Nucleus accumbens (tissue), 56 donors: ENCODE results near the gene FOLR3.
"Not testable (repeated sequence)": the region's sequence is repeated elsewhere in the genome, so short reads cannot be mapped to it uniquely, and the experiment has no call there.

ENCODE experiments used
- DNase-seq, 56 donors: peaks; one replicate each; lab custom pipeline; 2025; lab: John Stamatoyannopoulos, UW

Gene FOLR3

GRCh38 chr11:72122607-72123006 lies 12.9 kb upstream of the FOLR3 start:
- DNase-seq = no peak

GRCh38 chr11:72123117-72123653 lies 12.3 kb upstream of the FOLR3 start:
- no peak for DNase-seq

GRCh38 chr11:72124046-72124445 lies 11.5 kb upstream of the FOLR3 start:
- no peak for DNase-seq

GRCh38 chr11:72125956-72126355 lies 9.6 kb upstream of the FOLR3 start:
- DNase-seq = no peak

- DNase-seq = no peak
Measured at GRCh38 chr11:72127923-72128322, 7.6 kb upstream of the FOLR3 start.

- no peak for DNase-seq
Measured at GRCh38 chr11:72129381-72129780, 6.1 kb upstream of the FOLR3 start.

- DNase-seq = no peak
Measured at GRCh38 chr11:72132646-72133045, 2.9 kb upstream of the FOLR3 start.

- no peak for DNase-seq
Measured at GRCh38 chr11:72135891-72136683, 562 bp downstream of the FOLR3 start.

GRCh38 chr11:72136684-72137262 lies 1.2 kb downstream of the FOLR3 start:
- no peak for DNase-seq

- DNase-seq = no peak
Measured at GRCh38 chr11:72138821-72139390, 3.4 kb downstream of the FOLR3 start.

GRCh38 chr11:72139500-72139899 lies 4.0 kb downstream of the FOLR3 start:
- DNase-seq = no peak

GRCh38 chr11:72140661-72141060 lies 5.1 kb downstream of the FOLR3 start:
- no peak for DNase-seq

GRCh38 chr11:72141066-72141465 lies 5.5 kb downstream of the FOLR3 start:
- no peak for DNase-seq

- DNase-seq = not testable (repeated sequence)
Measured at GRCh38 chr11:72142086-72142485, 6.6 kb downstream of the FOLR3 start.

- DNase-seq = not testable (repeated sequence)
Measured at GRCh38 chr11:72142543-72142942, 7.0 kb downstream of the FOLR3 start.

- DNase-seq = no peak
Measured at GRCh38 chr11:72144807-72145565, 9.5 kb downstream of the FOLR3 start.

- DNase-seq = no peak
Measured at GRCh38 chr11:72146625-72147024, 11.1 kb downstream of the FOLR3 start.

- DNase-seq = no peak
Measured at GRCh38 chr11:72150882-72151281, 15.4 kb downstream of the FOLR3 start.

- not testable (repeated sequence) for DNase-seq
Measured at GRCh38 chr11:72153874-72154273, 18.3 kb downstream of the FOLR3 start.

GRCh38 chr11:72154816-72155215 lies 19.3 kb downstream of the FOLR3 start:
- no peak for DNase-seq

- DNase-seq = no peak
Measured at GRCh38 chr11:72155751-72156150, 20.2 kb downstream of the FOLR3 start.
